Neural cell (in vitro differentiated cells): Measurements from ENCODE around the gene LCP1. TPM values are rescaled to one million over a fixed set of nuclear protein-coding genes. Genes with fewer than 3 reads are reported as not detected.

Source experiments
- H2AFZ ChIP-seq: fragments of 200-600, 300-800 bp; sonication (generic), shearing (Covaris generic); 2 replicates; pipeline ENCODE4 v1.6.0; 2014; ENCODE audit warnings: low read depth, mild to moderate bottlenecking, antibody characterized with exemption, low read length, moderate library complexity
- H3F3A ChIP-seq: fragments of 200-600 bp; shearing (Covaris generic); 2 replicates; pipeline ENCODE4 v1.6.1; 2016; ENCODE audit warnings: mild to moderate bottlenecking, moderate library complexity, mixed read lengths, antibody characterized with exemption, low read length; ENCODE audit not compliant: insufficient read depth, poor library complexity, severe bottlenecking
- H3K27ac ChIP-seq: fragments of 200-600, 300-800 bp; sonication (generic), shearing (Covaris generic); 2 replicates; pipeline ENCODE4 v1.5.1; 2014; ENCODE audit warnings: mild to moderate bottlenecking, low read length, moderate library complexity
- H3K27me3 ChIP-seq: fragments of 300-800, 200-600 bp; sonication (generic), shearing (Covaris generic); 2 replicates; pipeline ENCODE4 v1.6.0; 2014; ENCODE audit warnings: mild to moderate bottlenecking, low read depth, low read length, moderate library complexity; ENCODE audit not compliant: insufficient read depth
- H3K36me3 ChIP-seq: fragments of 300-800, 200-600 bp; sonication (generic), shearing (Covaris generic); 2 replicates; pipeline ENCODE4 v1.5.1; 2014; ENCODE audit warnings: mild to moderate bottlenecking, antibody characterized with exemption, low read length, moderate library complexity; ENCODE audit not compliant: insufficient read depth
- H3K4me2 ChIP-seq: fragments of 300-800, 200-600 bp; sonication (generic), shearing (Covaris generic); 2 replicates; pipeline ENCODE4 v1.6.0; 2014; ENCODE audit warnings: mild to moderate bottlenecking, low read length
- H3K4me3 ChIP-seq: fragments of 300-800, 200-600 bp; sonication (generic), shearing (Covaris generic); 2 replicates; pipeline ENCODE4 v1.5.1; 2014; ENCODE audit warnings: mild to moderate bottlenecking, low read length, moderate library complexity
- H3K79me2 ChIP-seq: fragments of 200-600 bp; shearing (Covaris generic); replicated peaks from 2 replicates; pipeline ENCODE4 v1.6.0; 2014; ENCODE audit warnings: mild to moderate bottlenecking, low read length, moderate library complexity; ENCODE audit not compliant: insufficient read depth
- H3K9ac ChIP-seq: fragments of 300-800, 200-600 bp; sonication (generic), shearing (Covaris generic); 2 replicates; pipeline ENCODE4 v1.6.1; 2016; ENCODE audit warnings: mild to moderate bottlenecking, low read length, mixed read lengths
- H3K9me2 ChIP-seq: fragments of 200-600 bp; shearing (Covaris generic); 2 replicates; pipeline ENCODE4 v1.6.1; 2016; ENCODE audit warnings: mild to moderate bottlenecking, low read length, mixed read lengths; ENCODE audit not compliant: insufficient read depth
- H3K9me3 ChIP-seq: fragments of 200-600, 300-800 bp; sonication (generic), shearing (Covaris generic); 2 replicates; pipeline ENCODE4 v1.6.1; 2016; ENCODE audit warnings: mild to moderate bottlenecking, mixed run types, low read length, moderate library complexity, mixed read lengths
- H4K20me1 ChIP-seq: fragments of 200-600 bp; shearing (Covaris generic); 2 replicates; pipeline ENCODE4 v1.6.1; 2016; ENCODE audit warnings: mild to moderate bottlenecking, mixed run types; ENCODE audit not compliant: insufficient read depth
- CTCF ChIP-seq: fragments of 450-650 bp; IDR thresholded peaks from 2 replicates; pipeline ENCODE4 v1.5.1; 2014; ENCODE audit warnings: antibody characterized with exemption, mild to moderate bottlenecking, moderate library complexity; ENCODE audit not compliant: poor library complexity, severe bottlenecking
- EP300 ChIP-seq: fragments of 450-650 bp; conservative IDR thresholded peaks from 2 replicates; pipeline ENCODE4 v1.6.1; 2014; ENCODE audit warnings: antibody characterized with exemption, mild to moderate bottlenecking, moderate library complexity; ENCODE audit not compliant: poor library complexity, severe bottlenecking
- EZH2 ChIP-seq: fragments of 200-600, 300-800 bp; shearing (Covaris generic), sonication (generic); IDR thresholded peaks from 2 replicates; pipeline ENCODE4 v1.6.1; 2014; ENCODE audit warnings: antibody characterized with exemption, low read length, borderline replicate concordance, mild to moderate bottlenecking; ENCODE audit not compliant: insufficient read depth, poor library complexity, severe bottlenecking
- MXI1 ChIP-seq: fragments of 450-650 bp; conservative IDR thresholded peaks from 2 replicates; pipeline ENCODE4 v1.6.1; 2014; ENCODE audit warnings: antibody characterized with exemption, mild to moderate bottlenecking; ENCODE audit not compliant: poor library complexity, severe bottlenecking
- POLR2AphosphoS5 ChIP-seq: IDR thresholded peaks from 2 replicates; pipeline ENCODE4 v1.6.1; 2012
- RAD21 ChIP-seq: fragments of 450-650 bp; conservative IDR thresholded peaks from 2 replicates; pipeline ENCODE4 v1.6.1; 2014; ENCODE audit warnings: antibody characterized with exemption, mild to moderate bottlenecking, moderate library complexity
- SMC3 ChIP-seq: fragments of 450-650 bp; conservative IDR thresholded peaks from 2 replicates; pipeline ENCODE4 v1.6.1; 2014; ENCODE audit warnings: antibody characterized with exemption, mild to moderate bottlenecking, moderate library complexity; ENCODE audit not compliant: poor library complexity
- TAF1 ChIP-seq: IDR thresholded peaks from 2 replicates; pipeline ENCODE4 v1.6.1; 2012; ENCODE audit warnings: low read depth
- polyA plus RNA-seq: library from polyadenylated mRNA; depleted of rRNA; stranded (reverse); fragments of >200 nt; gene quantifications from 2 replicates; pipeline ENCODE4 v1.2.3, GENCODE V29; 2014
- TF ChIP-seq, protein P1 (sequence below): IDR thresholded peaks from 2 replicates; pipeline ENCODE4 v1.6.1; 2012; ENCODE audit warnings: borderline replicate concordance

The LCP1 gene
- polyA plus RNA-seq, 1 donor from 2014 or later: 0.76 TPM

- H2AFZ ChIP-seq: no peak overlapping the region
- H3K9me2 ChIP-seq: no peaks in the 10 kb centered on the region
- H3K79me2 ChIP-seq: no peaks in the 10 kb centered on the region
- no peaks in the 10 kb centered on the region for H3F3A ChIP-seq
- no peaks in the 10 kb centered on the region for H3K36me3 ChIP-seq
- H3K4me3 ChIP-seq: no peak overlapping the region
- no peaks in the 10 kb centered on the region for H4K20me1 ChIP-seq
- TF ChIP-seq POLR2AphosphoS5 (no peak), CTCF (no peak), MXI1 (no peak), EP300 (no peak), TAF1 (no peak), SMC3 (no peak), RAD21 (no peak)
- TF ChIP-seq, protein P1, sequence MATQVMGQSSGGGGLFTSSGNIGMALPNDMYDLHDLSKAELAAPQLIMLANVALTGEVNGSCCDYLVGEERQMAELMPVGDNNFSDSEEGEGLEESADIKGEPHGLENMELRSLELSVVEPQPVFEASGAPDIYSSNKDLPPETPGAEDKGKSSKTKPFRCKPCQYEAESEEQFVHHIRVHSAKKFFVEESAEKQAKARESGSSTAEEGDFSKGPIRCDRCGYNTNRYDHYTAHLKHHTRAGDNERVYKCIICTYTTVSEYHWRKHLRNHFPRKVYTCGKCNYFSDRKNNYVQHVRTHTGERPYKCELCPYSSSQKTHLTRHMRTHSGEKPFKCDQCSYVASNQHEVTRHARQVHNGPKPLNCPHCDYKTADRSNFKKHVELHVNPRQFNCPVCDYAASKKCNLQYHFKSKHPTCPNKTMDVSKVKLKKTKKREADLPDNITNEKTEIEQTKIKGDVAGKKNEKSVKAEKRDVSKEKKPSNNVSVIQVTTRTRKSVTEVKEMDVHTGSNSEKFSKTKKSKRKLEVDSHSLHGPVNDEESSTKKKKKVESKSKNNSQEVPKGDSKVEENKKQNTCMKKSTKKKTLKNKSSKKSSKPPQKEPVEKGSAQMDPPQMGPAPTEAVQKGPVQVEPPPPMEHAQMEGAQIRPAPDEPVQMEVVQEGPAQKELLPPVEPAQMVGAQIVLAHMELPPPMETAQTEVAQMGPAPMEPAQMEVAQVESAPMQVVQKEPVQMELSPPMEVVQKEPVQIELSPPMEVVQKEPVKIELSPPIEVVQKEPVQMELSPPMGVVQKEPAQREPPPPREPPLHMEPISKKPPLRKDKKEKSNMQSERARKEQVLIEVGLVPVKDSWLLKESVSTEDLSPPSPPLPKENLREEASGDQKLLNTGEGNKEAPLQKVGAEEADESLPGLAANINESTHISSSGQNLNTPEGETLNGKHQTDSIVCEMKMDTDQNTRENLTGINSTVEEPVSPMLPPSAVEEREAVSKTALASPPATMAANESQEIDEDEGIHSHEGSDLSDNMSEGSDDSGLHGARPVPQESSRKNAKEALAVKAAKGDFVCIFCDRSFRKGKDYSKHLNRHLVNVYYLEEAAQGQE: no peak
- H3K9ac ChIP-seq: no peak overlapping the region
- H3K4me2 ChIP-seq: no peak overlapping the region
- H3K27ac ChIP-seq: no peak overlapping the region
- H3K9me3 ChIP-seq: no peaks in the 10 kb centered on the region
- peaks cover 13% of the 10 kb centered on the region for H3K27me3 ChIP-seq
Measured at GRCh38 chr13:46134961-46135522, 46.9 kb downstream of the LCP1 start.

- TF ChIP-seq POLR2AphosphoS5 (no peak), SMC3 (no peak), CTCF (no peak), EP300 (no peak), EZH2 (no peak), RAD21 (no peak), MXI1 (no peak), TAF1 (no peak)
- TF ChIP-seq, protein P1: no peak
- H3K4me2 ChIP-seq: no peak overlapping the region
- no peak overlapping the region for H2AFZ ChIP-seq
- H3K4me3 ChIP-seq: no peak overlapping the region
- H3F3A ChIP-seq: no peaks in the 10 kb centered on the region
- H4K20me1 ChIP-seq: no peaks in the 10 kb centered on the region
- H3K9ac ChIP-seq: no peak overlapping the region
- H3K9me2 ChIP-seq: no peaks in the 10 kb centered on the region
- peaks cover 13% of the 10 kb centered on the region for H3K27me3 ChIP-seq
- H3K27ac ChIP-seq: no peak overlapping the region
- no peaks in the 10 kb centered on the region for H3K9me3 ChIP-seq
- no peaks in the 10 kb centered on the region for H3K36me3 ChIP-seq
- no peaks in the 10 kb centered on the region for H3K79me2 ChIP-seq
Measured at GRCh38 chr13:46134494-46134893, 47.5 kb downstream of the LCP1 start.
